ENCODE results near the gene CSMD2.

CSMD2 gene

DNA sequence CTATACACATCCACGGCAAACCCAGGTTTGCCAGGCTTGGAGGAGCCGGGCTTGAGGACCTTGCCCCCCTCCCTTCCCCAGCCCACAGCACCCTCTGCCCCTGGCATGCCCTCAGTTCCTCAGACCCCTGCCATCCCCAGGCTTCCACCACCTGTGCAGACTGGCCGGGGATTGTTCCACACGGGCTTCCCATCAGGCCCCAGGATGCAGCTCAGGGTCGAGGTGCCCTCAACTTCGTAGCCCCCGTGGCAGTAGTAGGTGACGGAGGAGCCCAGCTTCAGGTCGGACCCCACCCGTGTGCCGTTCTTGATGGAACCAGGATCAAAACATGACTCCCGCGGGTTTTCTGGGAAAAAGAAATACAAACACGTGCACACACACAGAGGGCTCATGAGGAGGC, 528.8 kb downstream of the CSMD2 start:
- no peaks in the 10 kb centered on the region for H3K36me3 ChIP-seq (ENCODE audit: control insufficient read depth, insufficient read depth, low read length)
- H3K9ac ChIP-seq (ENCODE audit: low read length), result no peak overlapping the region
- peaks cover 3% of the 10 kb centered on the region for H3K27me3 ChIP-seq (ENCODE audit: control insufficient read depth, insufficient read depth, low read length)
- no peak overlapping the region for H3K4me3 ChIP-seq (ENCODE audit: low read length)
- H3K27ac ChIP-seq (ENCODE audit: low read depth, low read length), result no peak overlapping the region
- H3K4me1 ChIP-seq (ENCODE audit: control insufficient read depth, insufficient read depth, low read length), result no peaks in the 10 kb centered on the region

DNA sequence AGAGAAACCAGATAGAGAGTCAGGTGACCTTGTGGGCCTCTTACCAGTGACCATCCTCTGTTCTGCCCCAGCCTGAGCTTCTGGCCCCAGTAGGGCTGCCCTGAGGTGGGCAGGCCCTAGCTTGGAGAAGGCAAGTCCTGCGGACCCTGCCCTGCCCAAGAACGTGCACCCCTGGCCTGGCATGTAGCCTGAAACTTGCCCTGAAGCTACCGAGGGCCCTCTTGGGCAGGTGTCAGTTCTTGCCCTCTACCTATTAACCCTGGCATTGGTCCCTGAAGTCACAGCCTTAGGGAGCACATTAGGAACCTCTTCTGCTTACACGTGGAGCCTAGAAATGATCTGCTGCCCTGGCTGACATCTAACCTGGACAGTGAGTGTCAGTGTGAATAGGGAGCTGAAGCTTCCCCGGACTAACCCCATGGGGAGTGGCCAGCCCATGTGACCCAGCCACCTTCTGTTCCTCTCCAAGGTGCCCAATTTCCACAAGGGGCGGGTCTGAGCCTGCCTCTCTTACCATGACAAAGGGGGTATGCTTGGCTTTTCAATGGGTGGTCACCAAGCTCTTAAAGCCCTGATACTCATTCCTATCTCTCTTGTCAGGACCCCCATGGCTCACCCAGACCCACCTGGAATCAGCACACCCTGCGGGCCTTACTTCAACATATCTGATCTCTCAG, 529.6 kb downstream of the CSMD2 start:
- Histone ChIP-seq H3K9ac (ENCODE audit: low read length) (no peak overlapping the region), H3K27me3 (ENCODE audit: control insufficient read depth, insufficient read depth, low read length) (peaks cover 3% of the 10 kb centered on the region), H3K27ac (ENCODE audit: low read depth, low read length) (no peak overlapping the region)

DNA sequence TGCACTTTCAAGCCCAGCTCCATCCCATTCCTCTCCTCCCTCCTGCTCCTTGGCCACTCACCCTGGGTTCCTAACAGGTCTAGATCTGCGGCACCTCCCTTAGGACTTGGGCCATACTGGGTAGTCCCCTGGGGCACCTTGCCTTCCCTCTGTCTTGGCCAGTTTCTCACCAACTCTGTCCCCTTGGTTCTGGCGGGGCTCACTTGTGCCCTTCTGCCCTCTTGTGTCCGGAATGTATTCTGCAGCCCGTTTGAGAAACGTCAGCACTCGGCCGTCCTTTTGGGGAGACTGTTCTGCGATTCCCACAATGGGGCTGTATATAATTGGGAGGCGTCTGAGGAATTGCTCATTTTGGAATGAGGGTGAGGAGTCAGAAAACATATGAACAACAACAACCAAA, 530.2 kb downstream of the CSMD2 start:
- Histone ChIP-seq H3K9ac (ENCODE audit: low read length) (no peak overlapping the region), H3K27me3 (ENCODE audit: control insufficient read depth, insufficient read depth, low read length) (peaks cover 3% of the 10 kb centered on the region), H3K4me1 (ENCODE audit: control insufficient read depth, insufficient read depth, low read length) (no peaks in the 10 kb centered on the region)

More for the DNA sequence above, 529.6 kb downstream of the CSMD2 start:
- Histone ChIP-seq H3K4me1 (ENCODE audit: control insufficient read depth, insufficient read depth, low read length) (no peaks in the 10 kb centered on the region), H3K36me3 (ENCODE audit: control insufficient read depth, insufficient read depth, low read length) (no peaks in the 10 kb centered on the region), H3K4me3 (ENCODE audit: low read length) (no peak overlapping the region)

GRCh38 chr1:33634143-33634542, 530.9 kb downstream of the CSMD2 start:
- H3K4me3 ChIP-seq (ENCODE audit: low read length), result no peak overlapping the region
- H3K9ac ChIP-seq (ENCODE audit: low read length), result no peak overlapping the region
- H3K4me1 ChIP-seq (ENCODE audit: control insufficient read depth, insufficient read depth, low read length), result no peaks in the 10 kb centered on the region
- no peaks in the 10 kb centered on the region for H3K36me3 ChIP-seq (ENCODE audit: control insufficient read depth, insufficient read depth, low read length)
- H3K27me3 ChIP-seq (ENCODE audit: control insufficient read depth, insufficient read depth, low read length), result peaks cover 3% of the 10 kb centered on the region
- H3K27ac ChIP-seq (ENCODE audit: low read depth, low read length), result no peak overlapping the region

More for the DNA sequence above, 530.2 kb downstream of the CSMD2 start:
- Histone ChIP-seq H3K27ac (ENCODE audit: low read depth, low read length) (no peak overlapping the region), H3K36me3 (ENCODE audit: control insufficient read depth, insufficient read depth, low read length) (no peaks in the 10 kb centered on the region), H3K4me3 (ENCODE audit: low read length) (no peak overlapping the region)

- H3K27ac ChIP-seq (ENCODE audit: low read depth, low read length), result no peak overlapping the region
- H3K4me3 ChIP-seq (ENCODE audit: low read length), result no peak overlapping the region
- H3K27me3 ChIP-seq (ENCODE audit: control insufficient read depth, insufficient read depth, low read length), result peaks cover 3% of the 10 kb centered on the region
- H3K9ac ChIP-seq (ENCODE audit: low read length), result no peak overlapping the region
- no peaks in the 10 kb centered on the region for H3K36me3 ChIP-seq (ENCODE audit: control insufficient read depth, insufficient read depth, low read length)
- no peaks in the 10 kb centered on the region for H3K4me1 ChIP-seq (ENCODE audit: control insufficient read depth, insufficient read depth, low read length)
Observed at GRCh38 chr1:33633019-33633801, 531.8 kb downstream of the CSMD2 start.

DNA sequence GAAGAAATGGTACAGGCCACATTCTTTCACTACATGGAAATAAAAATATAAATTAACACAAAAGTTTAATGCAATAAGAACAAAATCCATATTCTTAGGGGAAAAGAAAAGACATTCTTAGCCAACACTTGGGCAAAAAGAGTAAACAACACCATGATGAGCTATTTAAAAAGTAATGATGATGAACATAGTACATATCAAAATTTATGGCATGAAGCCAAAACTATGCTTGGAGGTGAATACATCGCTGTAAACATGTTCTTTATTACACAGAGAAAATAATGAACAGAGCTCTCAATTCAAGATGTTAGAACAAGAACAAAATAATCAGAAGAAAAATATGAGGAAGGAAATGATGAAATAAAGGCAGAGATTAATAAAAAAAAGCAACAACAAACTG, 534.3 kb downstream of the CSMD2 start:
- Histone ChIP-seq H3K9ac (ENCODE audit: low read length) (no peak overlapping the region), H3K36me3 (ENCODE audit: control insufficient read depth, insufficient read depth, low read length) (no peaks in the 10 kb centered on the region), H3K27me3 (ENCODE audit: control insufficient read depth, insufficient read depth, low read length) (peaks cover 3% of the 10 kb centered on the region), H3K4me3 (ENCODE audit: low read length) (no peak overlapping the region), H3K27ac (ENCODE audit: low read depth, low read length) (no peak overlapping the region), H3K4me1 (ENCODE audit: control insufficient read depth, insufficient read depth, low read length) (no peaks in the 10 kb centered on the region)

DNA sequence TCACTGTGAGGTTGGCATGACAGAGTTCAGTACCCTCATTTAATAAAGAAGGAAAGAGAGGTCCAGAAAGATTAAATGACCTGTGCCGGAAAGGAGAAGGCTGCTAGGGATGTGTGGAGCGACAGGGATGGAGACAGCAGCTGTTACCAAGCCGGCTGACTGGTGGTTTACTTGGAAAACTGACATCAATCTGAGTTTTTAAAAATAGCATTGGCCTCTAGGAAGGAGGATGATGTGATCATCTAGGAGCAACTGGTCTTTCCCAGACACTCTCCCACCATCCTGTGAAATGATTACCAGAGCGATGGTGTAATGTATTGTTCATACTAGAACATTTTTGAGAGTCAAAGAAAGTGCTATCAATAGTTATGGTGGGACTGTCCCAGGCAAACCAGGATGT, 538.2 kb downstream of the CSMD2 start:
- H3K27ac ChIP-seq (ENCODE audit: low read depth, low read length), result no peak overlapping the region
- no peak overlapping the region for H3K9ac ChIP-seq (ENCODE audit: low read length)
- H3K4me1 ChIP-seq (ENCODE audit: control insufficient read depth, insufficient read depth, low read length), result no peaks in the 10 kb centered on the region
- H3K27me3 ChIP-seq (ENCODE audit: control insufficient read depth, insufficient read depth, low read length), result no peaks in the 10 kb centered on the region
- H3K36me3 ChIP-seq (ENCODE audit: control insufficient read depth, insufficient read depth, low read length), result no peaks in the 10 kb centered on the region
- H3K4me3 ChIP-seq (ENCODE audit: low read length), result no peak overlapping the region

- H3K4me3 ChIP-seq (ENCODE audit: low read length), result no peak overlapping the region
- no peaks in the 10 kb centered on the region for H3K4me1 ChIP-seq (ENCODE audit: control insufficient read depth, insufficient read depth, low read length)
- H3K27ac ChIP-seq (ENCODE audit: low read depth, low read length), result no peak overlapping the region
- H3K9ac ChIP-seq (ENCODE audit: low read length), result no peak overlapping the region
- H3K27me3 ChIP-seq (ENCODE audit: control insufficient read depth, insufficient read depth, low read length), result no peaks in the 10 kb centered on the region
- H3K36me3 ChIP-seq (ENCODE audit: control insufficient read depth, insufficient read depth, low read length), result no peaks in the 10 kb centered on the region
Observed at GRCh38 chr1:33624991-33625870, 539.8 kb downstream of the CSMD2 start.

DNA sequence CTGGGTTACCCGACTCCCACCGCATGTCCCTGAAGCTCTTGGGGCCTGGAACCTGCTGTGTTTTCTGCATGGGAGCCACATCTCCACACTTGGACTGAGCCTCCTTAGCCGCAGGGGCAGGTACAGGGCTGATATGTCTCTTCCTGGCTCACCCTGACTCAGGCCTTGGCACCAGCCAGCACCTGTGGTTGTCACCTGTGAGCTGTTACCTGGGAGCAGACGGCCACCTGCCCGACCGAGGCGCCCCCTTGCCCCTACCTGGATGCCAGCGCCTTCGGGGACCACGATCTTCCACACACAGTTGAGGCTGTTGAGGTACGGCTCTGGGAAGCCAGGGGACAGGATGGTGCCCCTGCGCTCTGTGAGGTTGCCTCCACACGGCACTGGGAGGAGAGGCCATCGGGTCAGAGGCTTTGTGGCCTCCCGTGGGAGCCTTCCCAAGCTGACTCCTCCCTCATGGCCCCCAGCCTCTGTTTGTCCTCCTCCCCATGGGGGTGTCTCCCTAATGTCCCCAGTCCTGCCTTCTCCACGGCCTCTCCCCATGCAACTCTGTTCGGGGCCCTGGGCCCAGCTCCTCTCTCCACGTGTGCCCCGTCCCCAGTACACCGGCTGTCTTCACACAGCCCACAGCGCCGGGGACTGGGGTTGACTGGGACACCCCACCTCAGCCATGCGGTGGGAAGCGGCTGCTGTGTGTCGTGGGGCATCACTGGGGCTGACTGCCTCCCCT, 540.6 kb downstream of the CSMD2 start:
- Histone ChIP-seq H3K4me1 (ENCODE audit: control insufficient read depth, insufficient read depth, low read length) (no peaks in the 10 kb centered on the region), H3K27ac (ENCODE audit: low read depth, low read length) (no peak overlapping the region), H3K36me3 (ENCODE audit: control insufficient read depth, insufficient read depth, low read length) (no peaks in the 10 kb centered on the region), H3K9ac (ENCODE audit: low read length) (no peak overlapping the region), H3K27me3 (ENCODE audit: control insufficient read depth, insufficient read depth, low read length) (no peaks in the 10 kb centered on the region), H3K4me3 (ENCODE audit: low read length) (no peak overlapping the region)

- Histone ChIP-seq H3K36me3 (ENCODE audit: control insufficient read depth, insufficient read depth, low read length) (no peaks in the 10 kb centered on the region), H3K4me1 (ENCODE audit: control insufficient read depth, insufficient read depth, low read length) (no peaks in the 10 kb centered on the region), H3K4me3 (ENCODE audit: low read length) (no peak overlapping the region), H3K27ac (ENCODE audit: low read depth, low read length) (no peak overlapping the region), H3K27me3 (ENCODE audit: control insufficient read depth, insufficient read depth, low read length) (no peaks in the 10 kb centered on the region), H3K9ac (ENCODE audit: low read length) (no peak overlapping the region)
Observed at GRCh38 chr1:33623811-33624210, 541.2 kb downstream of the CSMD2 start.

GRCh38 chr1:33622757-33623156, 542.3 kb downstream of the CSMD2 start:
- Histone ChIP-seq H3K9ac (ENCODE audit: low read length) (no peak overlapping the region), H3K4me3 (ENCODE audit: low read length) (no peak overlapping the region), H3K36me3 (ENCODE audit: control insufficient read depth, insufficient read depth, low read length) (no peaks in the 10 kb centered on the region), H3K27me3 (ENCODE audit: control insufficient read depth, insufficient read depth, low read length) (no peaks in the 10 kb centered on the region), H3K4me1 (ENCODE audit: control insufficient read depth, insufficient read depth, low read length) (no peaks in the 10 kb centered on the region), H3K27ac (ENCODE audit: low read depth, low read length) (no peak overlapping the region)

- no peak overlapping the region for H3K27ac ChIP-seq (ENCODE audit: low read depth, low read length)
- no peak overlapping the region for H3K9ac ChIP-seq (ENCODE audit: low read length)
- H3K4me1 ChIP-seq (ENCODE audit: control insufficient read depth, insufficient read depth, low read length), result no peaks in the 10 kb centered on the region
- H3K36me3 ChIP-seq (ENCODE audit: control insufficient read depth, insufficient read depth, low read length), result no peaks in the 10 kb centered on the region
- H3K4me3 ChIP-seq (ENCODE audit: low read length), result no peak overlapping the region
- H3K27me3 ChIP-seq (ENCODE audit: control insufficient read depth, insufficient read depth, low read length), result no peaks in the 10 kb centered on the region
Observed at GRCh38 chr1:33618636-33619035, 546.4 kb downstream of the CSMD2 start.
